CD4-positive, alpha-beta T cell treated with Interleukin-10 for 1 hour (primary cell): ENCODE results near the gene KRTAP4-6.
"Not testable (repeated sequence)": the region's sequence is repeated elsewhere in the genome, so short reads cannot be mapped to it uniquely, and the experiment has no call there.

Experiments used
- DNase-seq: peaks from one replicate; pipeline ENCODE4 v3.0.0-alpha.2; 2020

KRTAP4-6 gene

GRCh38 chr17:41145261-41145660 lies 4.9 kb upstream of the KRTAP4-6 start:
- DNase-seq: no peak

- DNase-seq: no peak
Observed at GRCh38 chr17:41144846-41145245, 4.5 kb upstream of the KRTAP4-6 start.

GRCh38 chr17:41141361-41141760 lies 1.0 kb upstream of the KRTAP4-6 start:
- DNase-seq: no peak

- not testable (repeated sequence) for DNase-seq
Observed at GRCh38 chr17:41139865-41140264, 479 bp downstream of the KRTAP4-6 start.

GRCh38 chr17:41133880-41134735 lies 6.2 kb downstream of the KRTAP4-6 start:
- DNase-seq: no peak

GRCh38 chr17:41131979-41132378 lies 8.4 kb downstream of the KRTAP4-6 start:
- no peak for DNase-seq

GRCh38 chr17:41127371-41127770 lies 13.0 kb downstream of the KRTAP4-6 start:
- no peak for DNase-seq

- no peak for DNase-seq
Observed at GRCh38 chr17:41126412-41126811, 13.9 kb downstream of the KRTAP4-6 start.

GRCh38 chr17:41125064-41125463 lies 15.3 kb downstream of the KRTAP4-6 start:
- no peak for DNase-seq

- DNase-seq: not testable (repeated sequence)
Observed at GRCh38 chr17:41123991-41124371, 16.4 kb downstream of the KRTAP4-6 start, which contains the start of gene KRTAP4-12. Gene KRTAP4-12 (minus strand): TSS chr17:41124182. CDS start chr17:41124122, 60 bp downstream.

GRCh38 chr17:41123292-41123990 lies 16.9 kb downstream of the KRTAP4-6 start:
- DNase-seq: not testable (repeated sequence)

- DNase-seq: no peak
Observed at GRCh38 chr17:41121742-41122141, 18.6 kb downstream of the KRTAP4-6 start.

GRCh38 chr17:41119696-41120690 lies 20.4 kb downstream of the KRTAP4-6 start:
- peak; percentile 21 for DNase-seq

- DNase-seq: no peak
Observed at GRCh38 chr17:41118721-41119120, 21.6 kb downstream of the KRTAP4-6 start.

- not testable (repeated sequence) for DNase-seq
Observed at GRCh38 chr17:41117846-41118386, 22.4 kb downstream of the KRTAP4-6 start, which contains the start of gene KRTAP4-11. Gene KRTAP4-11 (minus strand): TSS chr17:41118373. CDS start chr17:41118315, 58 bp downstream.

- no peak for DNase-seq
Observed at GRCh38 chr17:41116297-41116696, 24.0 kb downstream of the KRTAP4-6 start.

- DNase-seq: no peak
Observed at GRCh38 chr17:41111151-41111885, 29.0 kb downstream of the KRTAP4-6 start.

- not testable (repeated sequence) for DNase-seq
Observed at GRCh38 chr17:41108728-41109386, 31.5 kb downstream of the KRTAP4-6 start.

GRCh38 chr17:41107941-41108450 lies 32.3 kb downstream of the KRTAP4-6 start:
- no peak for DNase-seq

GRCh38 chr17:41105347-41105746 lies 35.0 kb downstream of the KRTAP4-6 start, which contains the start of gene KRTAP4-9:
Gene KRTAP4-9 (plus strand): TSS chr17:41105389. CDS start chr17:41105389, 0 bp downstream.
- not testable (repeated sequence) for DNase-seq
